OCI-LY3 (cell line): ENCODE measurements around the gene SEC61A2.

Experiments used
- H2AFZ ChIP-seq: fragments of 200-600, 300-600 bp; shearing (Covaris generic); 2 replicates; pipeline ENCODE4 v1.6.0; 2014; ENCODE audit warnings: antibody characterized with exemption, low read depth, low read length
- H3K27ac ChIP-seq: fragments of 200-600, 300-600 bp; sonication (generic); 2 replicates; pipeline ENCODE4 v1.5.1; 2014; ENCODE audit warnings: mild to moderate bottlenecking, low read length, moderate library complexity, mixed read lengths
- H3K27me3 ChIP-seq: fragments of 200-600, 300-600 bp; sonication (generic); 2 replicates; pipeline ENCODE4 v1.6.1; 2014; ENCODE audit warnings: low read depth, low read length, mixed read lengths
- H3K36me3 ChIP-seq: fragments of 200-600, 300-600 bp; sonication (generic); replicated peaks from 2 replicates; pipeline ENCODE3; 2014; ENCODE audit warnings: low read depth, low read length, mixed read lengths
- H3K4me1 ChIP-seq: fragments of 300-600, 200-600 bp; sonication (generic); 2 replicates; pipeline ENCODE4 v1.6.1; 2014; ENCODE audit warnings: low read length, mixed read lengths
- H3K4me2 ChIP-seq: fragments of 200-600, 300-600 bp; sonication (generic); 2 replicates; pipeline ENCODE4 v1.6.1; 2014; ENCODE audit warnings: low read length, mixed read lengths
- H3K4me3 ChIP-seq: fragments of 300-600, 200-600 bp; sonication (generic); 2 replicates; pipeline ENCODE4 v1.5.1; 2014; ENCODE audit warnings: antibody characterized with exemption, mild to moderate bottlenecking, low read length, moderate library complexity
- H3K79me2 ChIP-seq: fragments of 300-600, 200-600 bp; shearing (Covaris generic); 2 replicates; pipeline ENCODE4 v1.6.1; 2014; ENCODE audit warnings: mild to moderate bottlenecking, low read length, mixed read lengths
- H3K9ac ChIP-seq: fragments of 300-600, 200-600 bp; shearing (Covaris generic); 2 replicates; pipeline ENCODE4 v1.6.0; 2014; ENCODE audit warnings: mild to moderate bottlenecking, low read length, moderate library complexity
- H3K9me3 ChIP-seq: fragments of 200-600, 300-600 bp; shearing (Covaris generic); 2 replicates; pipeline ENCODE4 v1.6.1; 2014; ENCODE audit warnings: low read length, mixed read lengths; ENCODE audit not compliant: insufficient read depth
- H4K20me1 ChIP-seq: fragments of 200-600, 300-600 bp; sonication (generic); 2 replicates; pipeline ENCODE4 v1.6.1; 2016; ENCODE audit warnings: low read length, mixed read lengths; ENCODE audit not compliant: insufficient read depth
- CTCF ChIP-seq: fragments of 200-600, 300-600 bp; sonication (generic); IDR thresholded peaks from 2 replicates; pipeline ENCODE4 v1.5.1; 2014; ENCODE audit warnings: antibody characterized with exemption, low read length, low read depth
- EZH2phosphoT487 ChIP-seq: fragments of 200-600 bp; shearing (Covaris generic); IDR thresholded peaks from 2 replicates; pipeline ENCODE4 v1.6.1; 2018; ENCODE audit warnings: antibody characterized with exemption, mixed run types, low read depth

Gene SEC61A2

GRCh38 chr10:12214763-12215218, 85.3 kb downstream of the SEC61A2 start:
- no peaks in the 10 kb centered on the region for H3K27me3 ChIP-seq
- H3K36me3 ChIP-seq = peaks cover 38% of the 10 kb centered on the region
- H3K4me3 ChIP-seq = peak overlapping the region; percentile 52
- no peak overlapping the region for H3K9ac ChIP-seq
- H3K27ac ChIP-seq = peak overlapping the region; percentile 45
- peaks cover 39% of the 10 kb centered on the region for H3K4me1 ChIP-seq
- TF ChIP-seq CTCF (peak; percentile 71), EZH2phosphoT487 (no peak)
- no peaks in the 10 kb centered on the region for H3K9me3 ChIP-seq
- H4K20me1 ChIP-seq = no peaks in the 10 kb centered on the region
- peak overlapping the region; percentile 55 for H3K4me2 ChIP-seq
- no peak overlapping the region for H2AFZ ChIP-seq
- peaks cover 35% of the 10 kb centered on the region for H3K79me2 ChIP-seq
